PC-9 (cell line): ENCODE measurements around the gene SLC13A4. TPM values are rescaled to one million over a fixed set of nuclear protein-coding genes. Genes with fewer than 3 reads are reported as not detected.

Source experiments
- BruUV-seq: library from RNA; stranded (reverse); fragments of 400-500 nt; replicated peaks from 2 replicates; lab custom pipeline; 2021; lab: Mats Ljungman, UMichigan
- CTCF ChIA-PET: fragments of 300-600 bp; sonication (Branson Sonifier 250); formaldehyde crosslinking; loops from one replicate; lab custom pipeline; 2022; ENCODE audit warnings: antibody characterized with exemption; lab: Charles Lee
- POLR2A ChIA-PET: fragments of 300-600 bp; sonication (Branson Sonifier 250); formaldehyde crosslinking; loops from one replicate; lab custom pipeline; 2022; ENCODE audit warnings: antibody characterized with exemption; ENCODE audit not compliant: unreplicated experiment; lab: Charles Lee
- DNase-seq, 2 experiments: peaks; one replicate each; pipeline versions ENCODE4 v3.0.0 to v3.0.0-alpha.2; 2015 to 2022; ENCODE audit warnings: mixed read lengths in 1 of 2
- H2AFZ ChIP-seq: fragments of 200-600 bp; sonication (generic); 2 replicates; pipeline ENCODE4 v1.8.1; 2017; ENCODE audit warnings: antibody characterized with exemption
- H3F3A ChIP-seq: fragments of 200-600 bp; sonication (generic); 2 replicates; pipeline ENCODE4 v1.8.1; 2017; ENCODE audit warnings: antibody characterized with exemption, mild to moderate bottlenecking, low read depth; ENCODE audit not compliant: insufficient read depth
- H3K27ac ChIP-seq: fragments of 200-600 bp; sonication (generic); 2 replicates; pipeline ENCODE4 v1.6.1; 2016; ENCODE audit warnings: mixed run types
- H3K27me3 ChIP-seq: fragments of 200-600 bp; sonication (generic); 2 replicates; pipeline ENCODE4 v1.6.1; 2016; ENCODE audit warnings: low read depth, mixed run types; ENCODE audit not compliant: insufficient read depth
- H3K36me3 ChIP-seq: fragments of 200-600 bp; sonication (generic); 2 replicates; pipeline ENCODE4 v1.6.1; 2016; ENCODE audit warnings: low read depth, mixed run types
- H3K4me1 ChIP-seq: fragments of 200-600 bp; sonication (generic); replicated peaks from 2 replicates; pipeline ENCODE4 v1.6.1; 2016; ENCODE audit warnings: mixed run types; ENCODE audit not compliant: insufficient read depth
- H3K4me2 ChIP-seq: fragments of 200-600 bp; sonication (generic); 2 replicates; pipeline ENCODE4 v1.6.1; 2017; ENCODE audit warnings: mixed run types
- H3K4me3 ChIP-seq: fragments of 200-600 bp; sonication (generic); 2 replicates; pipeline ENCODE4 v1.6.1; 2016; ENCODE audit warnings: mixed run types
- H3K79me2 ChIP-seq: fragments of 200-600 bp; sonication (generic); 2 replicates; pipeline ENCODE4 v1.6.1; 2017; ENCODE audit warnings: low read depth, mixed run types
- H3K9me2 ChIP-seq: fragments of 200-600 bp; sonication (generic); 2 replicates; pipeline ENCODE4 v1.8.1; 2017; ENCODE audit warnings: mild to moderate bottlenecking; ENCODE audit not compliant: insufficient read depth
- H3K9me3 ChIP-seq: fragments of 200-600 bp; sonication (generic); 2 replicates; pipeline ENCODE4 v1.8.1; 2016; ENCODE audit warnings: low read depth; ENCODE audit not compliant: insufficient read depth
- H4K20me1 ChIP-seq: fragments of 200-600 bp; sonication (generic); 2 replicates; pipeline ENCODE4 v1.8.1; 2017; ENCODE audit not compliant: insufficient read depth
- CTCF ChIP-seq: fragments of 200-600 bp; sonication (generic); conservative IDR thresholded peaks from 2 replicates; pipeline ENCODE4 v1.6.1; 2017; ENCODE audit warnings: mixed run types, antibody characterized with exemption, mild to moderate bottlenecking, moderate library complexity
- EZH2 ChIP-seq: fragments of 200-600 bp; sonication (generic); IDR thresholded peaks from 2 replicates; pipeline ENCODE4 v1.8.0; 2017; ENCODE audit warnings: antibody characterized with exemption, low read depth
- intact Hi-C: fragments of 100-400 bp; cut with micrococcal nuclease; formaldehyde crosslinking; loops from one replicate; pipeline ENCODE4 v1.10.0; 2022; ENCODE audit not compliant: unreplicated experiment
- total RNA-seq: library from RNA; stranded (reverse); gene quantifications from 2 replicates; pipeline ENCODE4 v1.2.3, GENCODE V29; 2021

SLC13A4 gene
- total RNA-seq, 1 experiment from 2014 or later, result not detected

- Histone ChIP-seq H2AFZ (no peak overlapping the region), H3K27me3 (no peaks in the 10 kb centered on the region), H3F3A (peaks cover 4% of the 10 kb centered on the region; the same call in 1 of the 2 replicates), H3K9me3 (no peaks in the 10 kb centered on the region), H3K4me2 (no peak overlapping the region), H3K4me1 (peaks cover 16% of the 10 kb centered on the region), H4K20me1 (no peaks in the 10 kb centered on the region), H3K4me3 (no peak overlapping the region), H3K27ac (no peak overlapping the region), H3K9me2 (no peaks in the 10 kb centered on the region), H3K79me2 (no peaks in the 10 kb centered on the region), H3K36me3 (no peaks in the 10 kb centered on the region)
- no peak for TF ChIP-seq CTCF
- TF ChIP-seq EZH2, result no peak
- POLR2A ChIA-PET, result no interaction called here
- no TSS peak for BruUV-seq
- CTCF ChIA-PET, result interaction anchor here (0.5 kb wide), 1 partner anchor 384 kb away, joined by 7 read pairs; no protein-coding TSS in a partner anchor
- intact Hi-C loops, result no loop called here
- DNase-seq, result no peak
Observed at GRCh38 chr7:135768064-135768463, 40.1 kb upstream of the SLC13A4 start.

GRCh38 chr7:135763261-135763660 is 35.3 kb upstream of the SLC13A4 start:
- POLR2A ChIA-PET, result interaction anchor here (0.5 to 0.6 kb wide), 2 partner anchors 471 to 634 kb away, joined by 4 read pairs; no protein-coding TSS in a partner anchor

GRCh38 chr7:135761751-135762488 is 33.9 kb upstream of the SLC13A4 start:
- Histone ChIP-seq H2AFZ (peak overlapping the region; percentile 53; the same call in 1 of the 2 replicates), H3K27ac (no peak overlapping the region), H3K9me3 (no peaks in the 10 kb centered on the region), H3K4me2 (no peak overlapping the region), H3K36me3 (no peaks in the 10 kb centered on the region), H3K9me2 (no peaks in the 10 kb centered on the region), H3K79me2 (no peaks in the 10 kb centered on the region), H3K27me3 (no peaks in the 10 kb centered on the region), H4K20me1 (no peaks in the 10 kb centered on the region), H3K4me3 (no peak overlapping the region), H3K4me1 (peaks cover 12% of the 10 kb centered on the region; the same call in 1 of the 2 replicates), H3F3A (peaks cover 7% of the 10 kb centered on the region; the same call in 1 of the 2 replicates)
- no peak for TF ChIP-seq EZH2
- TF ChIP-seq CTCF, result no peak
- BruUV-seq, result no TSS peak
- intact Hi-C loops, result no loop called here
- ChIA-PET CTCF (no interaction called here), POLR2A (no interaction called here)
- peak in 1 of 2 experiments; percentile 17 for DNase-seq

More at GRCh38 chr7:135763261-135763660, 35.3 kb upstream of the SLC13A4 start:
- intact Hi-C loops, result no loop called here
- CTCF ChIA-PET, result no interaction called here
- Histone ChIP-seq H3F3A (peaks cover 7% of the 10 kb centered on the region; the same call in 1 of the 2 replicates), H3K27me3 (no peaks in the 10 kb centered on the region), H3K79me2 (no peaks in the 10 kb centered on the region), H3K4me1 (peaks cover 12% of the 10 kb centered on the region; the same call in 1 of the 2 replicates), H2AFZ (no peak overlapping the region), H3K36me3 (no peaks in the 10 kb centered on the region), H3K4me3 (no peak overlapping the region), H3K27ac (no peak overlapping the region), H3K4me2 (no peak overlapping the region), H3K9me3 (no peaks in the 10 kb centered on the region), H4K20me1 (no peaks in the 10 kb centered on the region), H3K9me2 (no peaks in the 10 kb centered on the region)
- TF ChIP-seq CTCF (no peak), EZH2 (no peak)
- DNase-seq, result no peak
- no TSS peak for BruUV-seq
